ENCODE measurements around the gene MSANTD2.

Gene MSANTD2

DNA sequence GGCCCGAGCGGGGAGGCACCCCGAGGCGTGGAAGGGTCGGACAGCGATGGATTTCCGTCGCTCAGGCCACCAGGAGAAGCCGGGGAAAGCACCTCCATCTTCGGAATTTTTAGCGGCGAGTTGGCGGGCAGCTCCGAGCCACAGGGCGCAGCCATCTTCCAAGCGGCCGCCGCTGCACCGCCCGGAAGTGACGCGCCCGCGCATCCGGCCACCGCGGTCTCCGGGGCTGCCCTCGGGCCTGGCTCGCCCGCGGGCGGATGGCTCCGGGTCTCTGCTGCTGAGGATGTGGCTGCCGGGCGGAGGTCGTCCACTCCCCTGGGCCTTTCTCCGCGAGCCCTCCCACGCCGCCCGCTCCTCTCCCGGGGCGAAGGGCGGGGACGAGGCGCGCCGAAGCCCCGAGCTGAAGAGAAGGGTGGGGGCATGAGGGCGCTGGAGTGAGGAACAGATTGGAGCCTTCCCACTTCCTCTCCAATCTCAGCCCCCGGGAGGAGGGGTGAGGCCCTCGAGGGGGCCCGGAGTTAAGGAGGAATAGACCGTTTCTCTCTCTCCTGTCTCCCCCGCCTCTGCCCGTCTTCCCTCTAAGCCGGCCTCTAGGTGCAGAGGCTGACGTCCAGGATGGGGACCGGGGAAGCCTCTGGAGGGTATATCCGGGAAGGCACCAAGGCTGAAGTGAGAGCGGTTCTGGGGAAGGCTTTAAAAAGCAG, at the start of gene MSANTD2:
MSANTD2 (minus strand) TSS at position 181 of the 704 bp plus-strand sequence; CDS start at position 155, 26 bp downstream.
- no peak for TF ChIP-seq CTCF (IDR thresholded peaks at IDR 0.05)

- no peak for TF ChIP-seq CTCF (IDR thresholded peaks at IDR 0.05)
These were observed 46.0 kb upstream of the MSANTD2 start for GRCh38 chr11:124846070-124846673.

DNA sequence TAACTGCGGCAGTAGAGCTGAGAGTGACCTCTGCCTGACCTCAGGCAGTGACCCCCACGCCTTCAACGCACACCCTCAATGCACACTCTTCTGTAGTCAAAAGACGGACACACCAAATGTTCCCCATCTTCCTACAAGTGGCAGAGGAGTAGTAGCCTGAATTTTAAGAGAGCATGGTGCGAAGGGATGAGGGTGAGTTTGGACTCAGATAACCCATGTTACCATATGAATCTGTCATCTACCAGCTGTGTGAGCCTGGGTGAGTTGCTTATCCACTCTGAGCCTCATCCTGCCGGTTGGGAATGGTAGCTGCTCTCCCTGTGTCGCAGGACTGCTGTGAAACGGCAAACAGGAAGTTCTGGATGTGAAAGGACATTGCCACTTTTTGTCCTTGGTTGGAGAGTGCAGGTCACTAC, 44.5 kb upstream of the MSANTD2 start:
- no peak for TF ChIP-seq CTCF (IDR thresholded peaks at IDR 0.05)

DNA sequence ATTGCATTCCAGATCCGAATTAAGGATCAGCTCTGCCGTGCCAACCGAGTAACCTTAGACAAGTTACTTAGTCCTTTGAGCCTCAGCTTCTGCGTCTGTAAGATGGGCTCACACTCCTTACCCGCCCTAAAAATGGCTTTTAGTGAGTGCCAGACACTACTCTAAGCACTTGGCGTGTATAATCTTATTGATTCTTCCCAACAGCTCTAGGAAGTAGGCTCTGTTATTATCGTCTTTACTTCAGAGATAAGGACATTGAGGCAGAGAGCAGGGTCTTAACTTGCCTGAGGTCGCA, 43.4 kb upstream of the MSANTD2 start:
- TF ChIP-seq CTCF (IDR thresholded peaks at IDR 0.05) = no peak

- TF ChIP-seq CTCF (IDR thresholded peaks at IDR 0.05) = no peak
These were observed 42.1 kb upstream of the MSANTD2 start for GRCh38 chr11:124842305-124842704.

- no peak for TF ChIP-seq CTCF (IDR thresholded peaks at IDR 0.05)
These were observed 41.6 kb upstream of the MSANTD2 start for GRCh38 chr11:124841840-124842239.

DNA sequence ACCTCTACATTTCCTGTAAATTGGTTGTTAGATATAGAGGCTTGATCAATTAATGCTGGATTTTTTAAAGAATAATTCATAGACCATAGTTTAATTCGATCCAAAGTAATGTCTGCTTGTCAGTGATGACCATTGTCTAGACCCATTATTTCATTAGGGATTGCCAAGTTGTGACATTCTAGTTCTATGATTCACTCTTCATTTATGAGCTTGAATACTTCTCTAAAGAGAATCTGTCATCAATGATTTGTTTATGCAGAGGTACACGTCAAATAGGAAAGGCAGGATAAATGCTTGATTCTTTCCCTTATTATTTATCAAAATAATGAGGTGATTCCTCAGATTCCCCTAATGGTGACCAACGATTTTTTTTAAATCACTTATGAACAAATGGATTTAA, 41.0 kb upstream of the MSANTD2 start:
- no peak for TF ChIP-seq CTCF (IDR thresholded peaks at IDR 0.05)
